GM18511 (cell line): Measurements from ENCODE around the gene LSM6.
A peak's percentile ranks its signal among the peaks of the same experiment; 100 is the strongest.

ENCODE experiments used
- ATAC-seq: cut with Tn5 transposase; IDR thresholded peaks from one replicate; pipeline ENCODE4 v1.9.1; 2021; ENCODE audit warnings: mild to moderate bottlenecking, moderate library complexity; ENCODE audit not compliant: unreplicated experiment

The LSM6 gene

GRCh38 chr4:146175541-146176453, at the start of gene LSM6:
Gene LSM6 (plus strand): TSS chr4:146175718. CDS start chr4:146182922, 7,204 bp downstream.
- peak; percentile 96 for ATAC-seq

GRCh38 chr4:146132445-146132844, 43.1 kb upstream of the LSM6 start:
- ATAC-seq = peak; percentile 99

- no peak for ATAC-seq
Measured at GRCh38 chr4:146134761-146135445, 40.6 kb upstream of the LSM6 start.

GRCh38 chr4:146135941-146136340, 39.6 kb upstream of the LSM6 start:
- no peak for ATAC-seq

- peak; percentile 85 for ATAC-seq
Measured at GRCh38 chr4:146142768-146143167, 32.8 kb upstream of the LSM6 start.

- ATAC-seq = no peak
Measured at GRCh38 chr4:146143888-146144287, 31.6 kb upstream of the LSM6 start.

DNA sequence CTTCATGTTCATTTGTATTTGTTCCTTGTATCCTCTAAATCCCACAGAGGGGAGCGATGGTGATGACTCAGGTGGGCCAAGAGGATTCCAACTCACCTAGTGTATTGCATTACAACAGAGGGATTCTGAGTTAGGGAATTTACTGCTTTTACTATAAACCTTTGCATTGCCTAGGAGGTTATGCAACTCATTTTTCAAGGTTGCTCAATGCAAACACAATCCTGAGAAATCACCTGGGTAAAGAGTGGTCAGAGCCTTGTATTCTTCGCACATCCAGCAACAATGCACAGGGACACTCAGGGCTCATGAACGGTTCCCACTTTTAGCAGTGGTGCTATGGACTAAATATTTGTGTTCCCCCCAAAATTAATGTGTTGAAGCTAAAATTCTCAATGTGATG, 28.6 kb upstream of the LSM6 start:
- ATAC-seq = no peak

DNA sequence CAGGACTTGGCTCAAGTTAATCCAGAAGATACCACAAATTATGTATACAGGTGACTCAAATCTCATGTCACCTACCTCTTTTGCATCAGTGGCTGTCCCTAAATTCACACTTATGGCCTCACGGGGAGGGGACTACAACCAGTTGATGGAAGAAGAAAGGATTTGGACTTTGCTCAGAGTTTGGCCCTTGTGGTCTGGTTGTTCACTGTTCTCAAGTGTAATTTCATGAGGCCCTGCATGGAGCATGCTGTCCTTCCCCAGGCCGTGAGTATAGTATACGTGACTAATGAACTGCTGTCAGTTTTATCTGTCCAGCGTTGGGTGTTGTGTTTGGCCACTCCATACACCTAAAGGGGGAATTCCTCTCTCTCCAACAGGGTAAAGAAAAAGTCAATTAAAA, 27.5 kb upstream of the LSM6 start:
- ATAC-seq = no peak

DNA sequence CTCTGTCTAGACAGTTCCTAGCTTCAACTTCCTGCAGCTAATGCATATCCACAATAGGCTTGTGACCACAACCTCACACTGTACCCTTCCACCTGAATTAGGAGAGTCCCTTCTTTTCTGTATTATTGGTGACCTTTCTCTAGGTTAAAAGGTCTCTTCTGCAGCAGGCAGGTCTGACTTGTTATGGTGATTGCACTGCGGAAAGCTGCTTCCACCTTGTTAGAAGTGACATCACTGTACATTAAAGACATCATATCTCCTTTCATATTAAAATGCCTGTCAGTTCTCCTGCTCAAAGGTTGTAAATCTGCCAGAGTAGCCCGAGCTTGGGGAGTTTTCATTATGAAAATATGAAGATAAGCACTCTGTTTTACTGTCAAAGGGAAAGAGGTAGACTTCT, 21.5 kb upstream of the LSM6 start:
- no peak for ATAC-seq

- ATAC-seq = no peak
Measured at GRCh38 chr4:146155152-146155724, 20.3 kb upstream of the LSM6 start.

DNA sequence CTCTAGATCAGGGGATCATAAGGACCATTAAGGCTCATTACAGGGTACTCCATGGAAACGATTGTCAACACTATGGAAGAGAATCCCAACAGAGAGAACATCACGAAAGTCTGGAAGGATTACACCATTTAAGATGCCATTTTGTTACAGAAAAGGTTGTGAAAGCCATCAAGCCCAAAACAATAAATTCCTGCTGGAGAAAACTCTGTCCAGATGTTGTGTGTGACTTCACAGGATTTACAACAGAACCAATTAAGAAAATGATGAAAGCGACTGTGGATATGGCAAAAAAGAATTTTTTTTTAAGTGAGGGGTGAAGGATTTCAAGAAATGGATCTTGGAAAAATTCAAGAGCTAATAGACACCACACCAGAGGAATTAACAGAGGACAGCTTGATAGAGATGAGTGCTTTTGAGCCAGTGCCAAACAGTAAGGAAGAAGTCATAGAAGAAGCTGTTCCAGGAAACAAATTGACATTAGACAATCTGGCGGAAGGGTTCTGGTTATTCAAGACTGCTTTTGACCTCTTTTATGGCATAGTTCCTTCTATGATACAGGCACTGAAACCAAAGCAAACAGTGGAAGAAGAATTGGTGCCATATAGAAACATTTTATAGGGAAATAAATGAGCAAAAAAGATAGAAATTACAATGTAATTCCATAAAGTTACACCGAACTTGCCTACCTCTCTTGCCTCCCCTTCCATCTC, 17.3 kb upstream of the LSM6 start:
- ATAC-seq = no peak

DNA sequence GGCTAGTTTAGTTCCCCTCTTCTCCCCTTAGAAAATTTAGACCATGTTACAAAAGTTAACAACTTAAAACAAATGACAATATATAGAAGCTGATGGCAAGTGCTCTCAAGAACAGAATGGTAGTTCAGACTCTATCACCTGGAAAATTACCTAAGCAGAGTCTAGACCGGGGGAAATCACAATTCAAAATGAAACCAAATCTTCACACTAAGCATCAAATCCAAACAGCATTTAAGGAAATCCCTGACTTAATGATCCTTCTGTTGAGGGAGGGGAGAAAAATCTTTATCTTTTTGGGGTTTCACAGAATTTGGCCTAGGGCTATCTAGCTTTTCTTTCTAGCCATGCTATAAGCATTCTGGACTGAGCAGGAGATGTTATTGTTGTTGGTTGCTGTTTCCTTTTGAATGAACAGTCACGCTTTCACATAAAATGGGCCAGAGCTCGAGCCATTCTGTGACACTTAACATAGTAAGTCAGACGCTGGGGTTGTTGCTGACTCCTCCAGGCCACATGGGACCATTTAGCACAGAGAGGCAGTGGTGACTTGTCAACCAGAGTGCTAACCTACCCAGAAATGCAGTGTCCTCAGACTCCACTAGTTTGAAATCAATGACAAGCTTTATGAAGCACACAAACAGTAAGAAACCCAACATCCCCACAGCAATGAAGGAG, 16.0 kb upstream of the LSM6 start:
- peak; percentile 73 for ATAC-seq

DNA sequence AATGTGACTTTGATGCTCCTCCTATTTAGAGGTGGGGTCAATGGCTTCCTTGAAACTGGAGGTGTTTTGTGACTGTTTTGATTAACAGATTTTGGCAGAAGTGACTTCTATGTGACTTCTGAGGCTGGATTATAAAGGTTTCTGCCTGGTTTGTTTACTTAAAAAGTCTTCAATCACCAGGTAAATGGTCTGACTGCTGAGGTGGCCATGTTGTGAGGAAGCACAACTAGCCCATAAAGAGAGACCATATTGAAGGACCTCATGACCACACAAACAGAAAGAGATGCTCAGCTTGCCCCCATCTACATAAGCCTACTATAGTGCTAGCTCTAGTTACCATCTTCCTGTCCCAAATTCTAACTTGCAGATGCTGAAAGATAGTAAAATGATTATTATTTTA, 14.3 kb upstream of the LSM6 start:
- no peak for ATAC-seq

DNA sequence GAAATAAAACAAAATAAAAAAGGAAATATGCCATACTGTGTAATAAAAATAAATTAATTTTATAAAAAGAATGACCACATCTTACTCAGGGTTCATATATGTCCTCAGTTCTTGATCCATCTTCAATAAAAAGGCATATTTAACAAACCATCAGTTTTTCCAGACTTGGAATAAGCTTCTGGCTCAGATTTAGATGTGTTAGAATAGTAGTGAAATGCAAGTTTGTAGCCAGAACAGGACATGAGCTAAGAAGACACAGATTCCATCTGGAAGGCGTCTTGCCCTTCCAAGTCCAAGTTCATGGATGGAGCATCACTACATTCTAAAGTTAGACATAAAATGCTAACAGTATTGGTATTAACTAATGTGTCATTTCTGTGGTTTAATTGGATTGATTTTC, 10.3 kb upstream of the LSM6 start:
- ATAC-seq = no peak

DNA sequence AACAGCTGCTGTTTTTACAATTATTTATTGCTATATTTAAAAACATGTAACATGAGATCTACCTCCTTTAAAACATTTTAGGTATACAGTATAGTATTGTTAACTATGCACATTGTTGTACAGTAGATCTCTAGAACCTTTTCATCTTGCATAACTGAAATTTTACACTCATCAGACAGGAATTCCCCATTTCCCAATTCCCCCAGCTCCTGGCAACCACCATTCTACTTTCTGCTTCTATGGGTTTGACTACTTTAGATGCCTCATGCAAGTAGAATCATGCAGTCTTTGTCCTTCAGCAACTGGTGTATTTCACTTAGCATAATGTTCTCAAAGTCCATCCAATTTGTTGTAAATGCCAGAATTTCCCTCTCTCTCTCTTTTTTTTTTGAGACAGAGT, 9.7 kb upstream of the LSM6 start:
- ATAC-seq = no peak

GRCh38 chr4:146170149-146170548, 5.4 kb upstream of the LSM6 start:
- ATAC-seq = no peak

- ATAC-seq = no peak
Measured at GRCh38 chr4:146176891-146177290, 1.4 kb downstream of the LSM6 start.

DNA sequence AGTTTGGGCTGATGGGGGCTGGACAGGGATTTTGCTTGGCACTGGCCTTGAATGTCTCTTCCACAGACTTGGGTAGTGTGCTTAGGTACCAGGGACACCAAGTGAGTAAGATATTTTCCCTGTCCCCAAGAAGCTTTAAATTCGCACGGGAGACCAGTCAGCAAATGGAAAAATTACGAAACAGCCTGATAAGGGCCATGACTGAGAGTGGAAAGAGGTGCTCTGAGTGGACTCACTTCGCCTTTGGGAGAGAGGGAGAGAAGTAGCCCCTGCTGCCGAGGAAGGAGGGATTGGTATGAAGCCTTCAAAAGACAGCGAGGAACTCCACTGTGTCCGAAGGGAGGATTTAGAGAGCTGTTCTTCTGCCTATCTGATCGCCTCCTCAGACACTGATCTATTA, 2.6 kb downstream of the LSM6 start:
- no peak for ATAC-seq

- no peak for ATAC-seq
Measured at GRCh38 chr4:146179784-146180370, 4.4 kb downstream of the LSM6 start.

DNA sequence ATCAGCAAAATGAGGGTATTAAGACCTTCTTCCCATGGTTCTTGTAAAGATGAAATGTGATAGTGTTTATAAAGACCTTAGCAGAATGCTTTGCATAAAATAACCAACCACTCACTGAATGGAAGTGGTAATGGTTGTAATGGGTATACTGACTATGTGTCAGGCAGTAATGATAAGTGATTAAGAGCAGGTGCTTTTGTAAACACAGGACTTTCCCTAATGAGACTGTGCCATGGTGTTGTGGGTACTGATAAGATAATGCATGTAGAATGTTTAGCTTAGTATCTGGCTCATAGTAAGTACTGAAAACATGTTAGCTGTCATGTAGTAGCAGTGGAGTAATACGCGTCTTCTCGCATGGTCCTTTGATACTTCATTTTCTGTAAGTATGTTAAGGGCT, 6.9 kb downstream of the LSM6 start:
- ATAC-seq = no peak
